CD14-positive monocyte (primary cell): ENCODE data around the gene RACK1. TPM values are rescaled to one million over a fixed set of nuclear protein-coding genes. Genes with fewer than 3 reads are reported as not detected.

Experiments
- DNase-seq, 3 donors: peaks; one replicate each; pipeline ENCODE4 v3.0.0-alpha.2; 2011 to 2022
- H2AFZ ChIP-seq: 2 replicates; pipeline ENCODE4 v1.6.0; 2012; ENCODE audit warnings: mild to moderate bottlenecking, low read depth, low read length, inconsistent platforms; ENCODE audit not compliant: insufficient read depth, poor library complexity, severe bottlenecking
- H3K27ac ChIP-seq, 2 donors: 1 replicate in 1 of 2; 2 replicates in 1 of 2; pipeline ENCODE4 v1.5.1; 2012 to 2013; ENCODE audit warnings: low read length in 2 of 2, control low read depth in 1 of 2, inconsistent platforms in 1 of 2, low read depth in 1 of 2, mild to moderate bottlenecking in 1 of 2
- H3K27me3 ChIP-seq, 2 donors: one replicate each; pipeline versions ENCODE4 v1.6.0 to v1.6.1; 2011 to 2013; ENCODE audit warnings: low read length in 2 of 2; ENCODE audit not compliant: control insufficient read depth in 2 of 2, insufficient read depth in 2 of 2
- H3K36me3 ChIP-seq, 2 donors: replicated peaks in 1 of 2; 1 replicate in 1 of 2; 2 replicates in 1 of 2; pipeline versions ENCODE4 v1.5.1 to v1.6.1; 2012 to 2013; ENCODE audit warnings: low read length in 2 of 2, control low read depth in 1 of 2, inconsistent platforms in 1 of 2, mild to moderate bottlenecking in 1 of 2; ENCODE audit not compliant: insufficient read depth in 2 of 2, control insufficient read depth in 1 of 2
- H3K4me1 ChIP-seq, 2 donors: 1 replicate in 1 of 2; 2 replicates in 1 of 2; pipeline versions ENCODE4 v1.5.1 to v1.6.1; 2012 to 2013; ENCODE audit warnings: low read length in 2 of 2, control low read depth in 1 of 2, inconsistent platforms in 1 of 2, mild to moderate bottlenecking in 1 of 2, moderate library complexity in 1 of 2; ENCODE audit not compliant: insufficient read depth in 2 of 2, control insufficient read depth in 1 of 2
- H3K4me2 ChIP-seq: replicated peaks from 2 replicates; pipeline ENCODE3; 2012; ENCODE audit warnings: low read length, moderate library complexity, mild to moderate bottlenecking; ENCODE audit not compliant: poor library complexity, severe bottlenecking; ENCODE audit errors: extremely low read depth
- H3K4me3 ChIP-seq, 3 experiments: fragments of 200-600 bp in 1 of 3; sonication (generic) in 1 of 3; replicated peaks in 1 of 3; 1 replicate in 2 of 3; 2 replicates in 1 of 3; pipeline ENCODE4 v1.5.1; 2011 to 2013; ENCODE audit warnings: low read length in 3 of 3, mild to moderate bottlenecking in 3 of 3, control low read depth in 2 of 3, low read depth in 2 of 3, inconsistent platforms in 1 of 3, moderate library complexity in 1 of 3
- H3K79me2 ChIP-seq: 2 replicates; pipeline ENCODE4 v1.6.0; 2012; ENCODE audit warnings: mild to moderate bottlenecking, control low read depth, inconsistent platforms, low read length, moderate library complexity; ENCODE audit not compliant: insufficient read depth
- H3K9ac ChIP-seq: 2 replicates; pipeline ENCODE4 v1.6.0; 2017; ENCODE audit warnings: low read length, mild to moderate bottlenecking; ENCODE audit not compliant: insufficient read depth, poor library complexity, severe bottlenecking
- H3K9me3 ChIP-seq, 2 donors: replicated peaks in 1 of 2; 1 replicate in 1 of 2; 2 replicates in 1 of 2; pipeline versions ENCODE4 v1.5.1 to v1.6.1; 2012 to 2013; ENCODE audit warnings: low read length in 2 of 2, control low read depth in 1 of 2; ENCODE audit not compliant: control insufficient read depth in 1 of 2, insufficient read depth in 1 of 2
- H4K20me1 ChIP-seq: 2 replicates; pipeline ENCODE4 v1.6.0; 2012; ENCODE audit warnings: mild to moderate bottlenecking, low read length, control low read depth, moderate library complexity; ENCODE audit not compliant: insufficient read depth
- H3K27ac Mint-ChIP-seq, 7 donors: one replicate each; pipeline ENCODE4 v1.8.0; 2020; ENCODE audit warnings: mild to moderate bottlenecking in 7 of 7, mixed read lengths in 7 of 7, moderate library complexity in 6 of 7, inconsistent platforms in 2 of 7
- H3K27me3 Mint-ChIP-seq, 3 donors: one replicate each; pipeline ENCODE4 v1.8.0; 2021 to 2022; ENCODE audit warnings: low read depth in 3 of 3, mild to moderate bottlenecking in 3 of 3, mixed read lengths in 3 of 3, moderate library complexity in 3 of 3, inconsistent platforms in 1 of 3
- H3K36me3 Mint-ChIP-seq, 2 donors: one replicate each; pipeline ENCODE4 v1.8.0; 2020; ENCODE audit warnings: mixed read lengths in 2 of 2, inconsistent platforms in 1 of 2, mild to moderate bottlenecking in 1 of 2
- H3K4me1 Mint-ChIP-seq: one replicate; pipeline ENCODE4 v1.8.0; 2020; ENCODE audit warnings: mild to moderate bottlenecking, mixed read lengths
- H3K4me3 Mint-ChIP-seq, 2 donors: one replicate each; pipeline ENCODE4 v1.8.0; 2020; ENCODE audit warnings: mild to moderate bottlenecking in 2 of 2, mixed read lengths in 2 of 2, moderate library complexity in 1 of 2
- H3K9me3 Mint-ChIP-seq, 7 donors: one replicate each; pipeline ENCODE4 v1.8.0; 2020 to 2022; ENCODE audit warnings: mixed read lengths in 7 of 7, mild to moderate bottlenecking in 6 of 7, moderate library complexity in 6 of 7, inconsistent platforms in 2 of 7
- WGBS: methylation state at CpG from one replicate; pipeline ENCODE4 v1.1.5; 2013; ENCODE audit warnings: missing lambda C conversion rate; ENCODE audit not compliant: insufficient coverage; 5-methylcytosine and 5-hydroxymethylcytosine counted together
- intact Hi-C, 2 donors: fragments of 100-400 bp; cut with micrococcal nuclease; formaldehyde crosslinking; loops; one replicate each; pipeline versions ENCODE4 v1.15.0 to v1.15.1; 2023
- polyA plus RNA-seq, 3 donors: library from polyadenylated mRNA; depleted of rRNA in 1 of 3; unstranded in 2 of 3; stranded (reverse) in 1 of 3; fragments of 300-500 nt in 2 of 3; fragments of >200 nt in 1 of 3; fragmentation: Illumina TruSeq in 2 of 3; gene quantifications; 1 replicate in 2 of 3; 2 replicates in 1 of 3; pipeline ENCODE4 v1.2.3, GENCODE V29; 2012 to 2021
- TF ChIP-seq, protein P1 (sequence below): fragments of 200-600 bp; IDR thresholded peaks from one replicate; pipeline ENCODE4 v1.8.0; 2022; ENCODE audit warnings: antibody characterized with exemption, mild to moderate bottlenecking

RACK1 gene
- polyA plus RNA-seq, 3 donors: 1,150 to 2,356 (median 1,195) TPM

DNA sequence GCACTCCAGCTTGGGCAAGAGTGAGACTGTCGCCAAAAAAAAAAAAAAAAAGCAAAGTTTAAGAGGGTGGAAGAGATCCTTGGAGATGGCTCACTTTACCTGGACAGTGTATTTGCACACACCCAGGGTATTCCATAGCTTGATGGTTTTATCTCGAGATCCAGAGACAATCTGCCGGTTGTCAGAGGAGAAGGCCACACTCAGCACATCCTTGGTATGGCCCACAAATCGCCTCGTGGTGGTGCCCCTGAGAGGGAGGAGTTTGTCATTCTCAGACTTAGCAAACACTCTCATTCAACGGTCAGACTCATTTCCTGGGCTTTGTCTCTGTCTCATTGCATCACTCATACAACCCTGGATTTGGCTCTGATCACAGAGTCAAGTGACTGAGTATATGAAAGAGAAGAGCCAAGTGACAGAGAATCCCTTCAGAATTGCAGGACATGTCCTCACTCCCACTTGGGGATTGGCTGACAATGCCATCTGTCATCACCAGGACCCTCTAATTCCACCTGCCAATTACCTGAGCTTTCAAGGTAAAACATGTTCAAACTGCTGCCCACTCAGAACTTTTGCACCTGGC, 2.2 kb downstream of the RACK1 start:
- H3K27ac Mint-ChIP-seq: peak overlapping the region; percentile 95 to 99 (median 98)
- Histone ChIP-seq H3K36me3 (peaks cover 55 to 57% of the 10 kb centered on the region in 2 donors), H3K27me3 (no peaks in the 10 kb centered on the region), H4K20me1 (peaks cover 65% of the 10 kb centered on the region), H2AFZ (no peak overlapping the region), H3K9ac (peak overlapping the region; percentile 94), H3K4me1 (peaks cover 35 to 41% of the 10 kb centered on the region in 2 donors), H3K79me2 (peaks cover 74% of the 10 kb centered on the region), H3K4me3 (peak overlapping the region in 1 of 3 experiments; percentile 93), H3K27ac (peak overlapping the region; percentile 90 to 95), H3K9me3 (no peaks in the 10 kb centered on the region), H3K4me2 (peak overlapping the region; percentile 99)
- peaks cover 57 to 63% of the 10 kb centered on the region in 2 donors for H3K36me3 Mint-ChIP-seq
- peak overlapping the region; percentile 95 to 97 for H3K4me3 Mint-ChIP-seq
- peak; percentile 66 to 82 (median 76) for DNase-seq
- no CpG with 5 or more reads among the region's 6 CpGs for WGBS
- H3K27me3 Mint-ChIP-seq: peaks cover 0 to 2% (median 0%) of the 10 kb centered on the region in 3 donors
- H3K9me3 Mint-ChIP-seq: peaks cover 0 to 4% (median 0%) of the 10 kb centered on the region in 7 donors
- TF ChIP-seq, protein P1, sequence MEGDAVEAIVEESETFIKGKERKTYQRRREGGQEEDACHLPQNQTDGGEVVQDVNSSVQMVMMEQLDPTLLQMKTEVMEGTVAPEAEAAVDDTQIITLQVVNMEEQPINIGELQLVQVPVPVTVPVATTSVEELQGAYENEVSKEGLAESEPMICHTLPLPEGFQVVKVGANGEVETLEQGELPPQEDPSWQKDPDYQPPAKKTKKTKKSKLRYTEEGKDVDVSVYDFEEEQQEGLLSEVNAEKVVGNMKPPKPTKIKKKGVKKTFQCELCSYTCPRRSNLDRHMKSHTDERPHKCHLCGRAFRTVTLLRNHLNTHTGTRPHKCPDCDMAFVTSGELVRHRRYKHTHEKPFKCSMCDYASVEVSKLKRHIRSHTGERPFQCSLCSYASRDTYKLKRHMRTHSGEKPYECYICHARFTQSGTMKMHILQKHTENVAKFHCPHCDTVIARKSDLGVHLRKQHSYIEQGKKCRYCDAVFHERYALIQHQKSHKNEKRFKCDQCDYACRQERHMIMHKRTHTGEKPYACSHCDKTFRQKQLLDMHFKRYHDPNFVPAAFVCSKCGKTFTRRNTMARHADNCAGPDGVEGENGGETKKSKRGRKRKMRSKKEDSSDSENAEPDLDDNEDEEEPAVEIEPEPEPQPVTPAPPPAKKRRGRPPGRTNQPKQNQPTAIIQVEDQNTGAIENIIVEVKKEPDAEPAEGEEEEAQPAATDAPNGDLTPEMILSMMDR: peak; percentile 5
- intact Hi-C loops: loop anchor here in 1 of 2 donors (10.0 kb wide), 1 partner anchor 747 kb away; the partner anchor contains the start of gene CNOT6
- H3K4me1 Mint-ChIP-seq: peaks cover 36% of the 10 kb centered on the region

DNA sequence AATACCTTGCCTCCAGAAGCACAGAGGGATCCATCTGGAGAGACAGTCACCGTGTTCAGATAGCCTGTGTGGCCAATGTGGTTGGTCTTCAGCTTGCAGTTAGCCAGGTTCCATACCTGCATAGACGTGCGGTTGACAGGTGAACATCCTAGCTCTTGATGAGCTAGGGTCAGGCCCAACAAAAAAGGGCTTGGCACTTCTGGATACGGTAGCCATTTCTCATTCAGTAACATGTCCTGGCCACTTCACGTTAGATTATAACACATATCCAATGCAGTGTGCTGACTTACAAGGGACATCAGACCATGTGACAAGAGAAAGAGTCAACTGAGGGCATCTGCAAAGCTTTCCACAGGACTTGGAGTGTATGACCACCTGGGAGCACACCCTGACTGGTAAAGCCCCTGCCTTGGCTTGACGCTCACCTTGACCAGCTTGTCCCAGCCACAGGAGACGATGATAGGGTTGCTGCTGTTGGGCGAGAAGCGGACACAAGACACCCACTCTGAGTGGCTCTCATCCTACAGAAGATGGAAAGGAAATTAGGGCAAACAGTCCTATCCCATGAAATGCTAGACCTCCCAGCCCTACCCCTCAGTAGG, 4.5 kb downstream of the RACK1 start:
- Mint-ChIP-seq H3K4me1 (peaks cover 22% of the 10 kb centered on the region), H3K9me3 (peaks cover 0 to 3% (median 0%) of the 10 kb centered on the region in 7 donors), H3K4me3 (no peak overlapping the region), H3K36me3 (peaks cover 75 to 81% of the 10 kb centered on the region in 2 donors), H3K27me3 (peaks cover 0 to 2% (median 0%) of the 10 kb centered on the region in 3 donors), H3K27ac (peak overlapping the region in 5 of 7 donors; percentile 38 to 67 (median 64))
- Histone ChIP-seq H3K4me2 (no peak overlapping the region), H4K20me1 (peaks cover 87% of the 10 kb centered on the region), H3K27ac (no peak overlapping the region), H3K9ac (no peak overlapping the region), H3K4me3 (no peak overlapping the region), H3K36me3 (peaks cover 75 to 79% of the 10 kb centered on the region in 2 donors), H3K27me3 (no peaks in the 10 kb centered on the region), H3K4me1 (peaks cover 17 to 22% of the 10 kb centered on the region in 2 donors), H3K9me3 (no peaks in the 10 kb centered on the region), H2AFZ (no peak overlapping the region), H3K79me2 (peaks cover 57% of the 10 kb centered on the region)
- TF ChIP-seq, protein P1: no peak
- no peak for DNase-seq
- WGBS: 97% methylated on average over 9 of the region's 9 CpGs
- intact Hi-C loops: no loop called here
